CD8-positive, alpha-beta memory T cell (primary cell): ENCODE results near the gene TRIM15. TPM values are rescaled to one million over a fixed set of nuclear protein-coding genes. Genes with fewer than 3 reads are reported as not detected.
"Not testable (repeated sequence)": the region's sequence is repeated elsewhere in the genome, so short reads cannot be mapped to it uniquely, and the experiment has no call there.

Experiments used
- CTCF ChIA-PET: fragments of 350-600 bp; sonication (Branson Sonifier 250); formaldehyde crosslinking; loops from one replicate; lab custom pipeline; 2021; ENCODE audit warnings: antibody characterized with exemption; lab: Charles Lee
- POLR2A ChIA-PET: fragments of 350-600 bp; sonication (Branson Sonifier 250); formaldehyde crosslinking; loops from one replicate; lab custom pipeline; 2021; ENCODE audit warnings: antibody characterized with exemption; lab: Charles Lee
- DNase-seq, 5 donors: peaks; one replicate each; pipeline versions ENCODE4 v3.0.0 to v3.0.0-alpha.2; 2020 to 2022; ENCODE audit warnings: mixed read lengths in 1 of 5
- H3K27ac ChIP-seq: one replicate; pipeline ENCODE4 v1.7.0; 2013; ENCODE audit warnings: low read depth, mild to moderate bottlenecking, low read length, moderate library complexity
- H3K27me3 ChIP-seq: 2 replicates; pipeline ENCODE4 v1.7.0; 2013; ENCODE audit warnings: low read length, mild to moderate bottlenecking; ENCODE audit not compliant: insufficient read depth, poor library complexity, severe bottlenecking
- H3K36me3 ChIP-seq: 2 replicates; pipeline ENCODE4 v1.7.0; 2013; ENCODE audit warnings: mild to moderate bottlenecking, low read length, moderate library complexity; ENCODE audit not compliant: insufficient read depth
- H3K4me1 ChIP-seq: 2 replicates; pipeline ENCODE4 v1.7.0; 2013; ENCODE audit warnings: mild to moderate bottlenecking, low read length, moderate library complexity; ENCODE audit not compliant: insufficient read depth
- H3K4me3 ChIP-seq: 2 replicates; pipeline ENCODE4 v1.7.0; 2013; ENCODE audit warnings: mild to moderate bottlenecking, low read length
- H3K9me3 ChIP-seq: 2 replicates; pipeline ENCODE4 v1.7.0; 2013; ENCODE audit warnings: mild to moderate bottlenecking, low read length
- H3K27ac Mint-ChIP-seq, 8 donors: one replicate each; pipeline ENCODE4 v1.8.0; 2020 to 2021; ENCODE audit warnings: mixed read lengths in 8 of 8, mild to moderate bottlenecking in 6 of 8, inconsistent platforms in 3 of 8, moderate library complexity in 3 of 8
- H3K27me3 Mint-ChIP-seq, 2 donors: one replicate each; pipeline ENCODE4 v1.8.0; 2020 to 2021; ENCODE audit warnings: mixed read lengths in 2 of 2, mild to moderate bottlenecking in 1 of 2, moderate library complexity in 1 of 2
- H3K36me3 Mint-ChIP-seq, 3 donors: one replicate each; pipeline ENCODE4 v1.8.0; 2020 to 2021; ENCODE audit warnings: mixed read lengths in 3 of 3, inconsistent platforms in 1 of 3, mild to moderate bottlenecking in 1 of 3
- H3K4me1 Mint-ChIP-seq, 3 donors: one replicate each; pipeline ENCODE4 v1.8.0; 2020 to 2021; ENCODE audit warnings: mixed read lengths in 3 of 3, inconsistent platforms in 1 of 3, mild to moderate bottlenecking in 1 of 3
- H3K4me3 Mint-ChIP-seq, 7 donors: one replicate each; pipeline ENCODE4 v1.8.0; 2020 to 2021; ENCODE audit warnings: mixed read lengths in 7 of 7, mild to moderate bottlenecking in 6 of 7, moderate library complexity in 4 of 7, inconsistent platforms in 2 of 7
- H3K9me3 Mint-ChIP-seq, 5 donors: one replicate each; pipeline ENCODE4 v1.8.0; 2020 to 2022; ENCODE audit warnings: mixed read lengths in 5 of 5, mild to moderate bottlenecking in 3 of 5, moderate library complexity in 2 of 5, inconsistent platforms in 1 of 5
- polyA plus RNA-seq: library from polyadenylated mRNA; unstranded; fragments of 300-500 nt; fragmentation: Illumina TruSeq; gene quantifications from one replicate; pipeline ENCODE4 v1.2.3, GENCODE V29; 2021
- total RNA-seq, 2 experiments: library from RNA; stranded (reverse); gene quantifications; one replicate each; pipeline ENCODE4 v1.2.3, GENCODE V29; 2021

The TRIM15 gene
- total and polyA plus RNA-seq, 3 experiments from 2014 or later, result not detected

- CTCF ChIA-PET, result interaction anchor here (9.2 kb wide), 1 partner anchor 32 kb away, joined by 182 read pairs; no protein-coding TSS in a partner anchor
- Mint-ChIP-seq H3K4me1 (no peaks in the 10 kb centered on the region), H3K4me3 (no peak overlapping the region), H3K36me3 (no peaks in the 10 kb centered on the region), H3K9me3 (no peaks in the 10 kb centered on the region), H3K27me3 (peaks cover 16 to 52% of the 10 kb centered on the region in 2 donors), H3K27ac (no peak overlapping the region)
- H3K36me3 ChIP-seq, result no peaks in the 10 kb centered on the region
- H3K9me3 ChIP-seq, result no peaks in the 10 kb centered on the region
- H3K27ac ChIP-seq, result no peak overlapping the region
- peaks cover 4% of the 10 kb centered on the region for H3K27me3 ChIP-seq
- no peak for DNase-seq
- POLR2A ChIA-PET, result no interaction called here
- no peaks in the 10 kb centered on the region for H3K4me1 ChIP-seq
- H3K4me3 ChIP-seq, result no peak overlapping the region
Measured at GRCh38 chr6:30136570-30137286, 26.6 kb upstream of the TRIM15 start.

DNA sequence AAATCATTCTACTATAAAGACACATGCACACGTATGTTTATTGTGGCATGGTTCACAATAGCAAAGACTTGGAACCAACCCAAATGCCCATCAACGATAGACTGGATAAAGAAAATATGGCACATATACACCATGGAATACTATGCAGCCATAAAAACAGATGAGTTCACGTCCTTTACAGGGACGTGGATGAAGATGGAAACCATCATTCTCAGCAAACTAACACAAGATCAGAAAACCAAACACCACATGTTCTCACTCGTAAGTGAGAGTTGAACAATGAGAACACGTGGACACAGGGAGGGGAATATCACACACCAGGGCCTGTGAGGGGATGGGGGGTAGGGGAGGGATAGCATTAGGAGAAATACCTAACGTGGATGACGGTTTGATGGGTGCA lies 23.1 kb upstream of the TRIM15 start:
- H3K4me3 Mint-ChIP-seq, H3K4me1 Mint-ChIP-seq, H3K36me3 Mint-ChIP-seq, DNase-seq, H3K36me3 ChIP-seq, H3K27me3 ChIP-seq, H3K4me1 ChIP-seq, H3K9me3 Mint-ChIP-seq, POLR2A ChIA-PET, H3K9me3 ChIP-seq, H3K4me3 ChIP-seq, H3K27ac ChIP-seq, H3K27ac Mint-ChIP-seq: not testable (repeated sequence)
- CTCF ChIA-PET, result interaction anchor here (1.0 kb wide), 1 partner anchor 9 kb away, joined by 3 read pairs; no protein-coding TSS in a partner anchor
- H3K27me3 Mint-ChIP-seq, result peaks cover 25 to 56% of the 10 kb centered on the region in 2 donors

GRCh38 chr6:30142665-30143064 lies 20.7 kb upstream of the TRIM15 start:
- Mint-ChIP-seq H3K27me3 (peaks cover 38 to 68% of the 10 kb centered on the region in 2 donors), H3K4me1 (no peaks in the 10 kb centered on the region), H3K4me3 (no peak overlapping the region), H3K36me3 (peaks cover 0 to 5% (median 0%) of the 10 kb centered on the region in 3 donors), H3K9me3 (no peaks in the 10 kb centered on the region), H3K27ac (no peak overlapping the region)
- no peak for DNase-seq
- H3K4me1 ChIP-seq, result no peaks in the 10 kb centered on the region
- ChIA-PET CTCF (interaction anchor here (0.7 kb wide), 1 partner anchor 227 kb away, joined by 4 read pairs; no protein-coding TSS in a partner anchor), POLR2A (no interaction called here)
- H3K4me3 ChIP-seq, result no peak overlapping the region
- no peak overlapping the region for H3K27ac ChIP-seq
- peaks cover 11% of the 10 kb centered on the region for H3K27me3 ChIP-seq
- H3K9me3 ChIP-seq, result no peaks in the 10 kb centered on the region
- H3K36me3 ChIP-seq, result no peaks in the 10 kb centered on the region

DNA sequence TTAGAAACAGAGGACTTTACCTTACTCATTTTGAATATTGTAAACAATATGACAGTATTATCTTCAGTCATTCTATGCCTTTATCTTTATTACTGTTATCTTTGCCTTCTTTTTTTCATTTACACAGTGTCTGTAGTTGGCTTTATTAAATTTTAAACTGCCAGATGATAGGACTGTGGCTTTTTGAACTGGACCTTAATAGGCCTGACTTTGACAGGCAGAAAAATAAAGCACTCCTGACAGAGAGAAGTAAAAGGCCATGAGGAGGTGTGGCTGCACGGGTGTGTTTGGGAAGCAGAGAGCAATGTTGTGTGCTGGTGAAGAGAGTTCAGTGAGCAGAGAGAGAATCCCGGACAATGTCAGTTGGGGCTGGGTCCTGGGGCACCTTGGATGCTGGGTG lies 19.6 kb upstream of the TRIM15 start:
- Mint-ChIP-seq H3K4me1 (no peaks in the 10 kb centered on the region), H3K36me3 (peaks cover 0 to 5% (median 0%) of the 10 kb centered on the region in 3 donors), H3K27me3 (peaks cover 38 to 73% of the 10 kb centered on the region in 2 donors), H3K27ac (no peak overlapping the region), H3K4me3 (no peak overlapping the region), H3K9me3 (no peaks in the 10 kb centered on the region)
- CTCF ChIA-PET, result interaction anchor here (0.8 kb wide), 1 partner anchor 13 kb away, joined by 4 read pairs; no protein-coding TSS in a partner anchor
- H3K36me3 ChIP-seq, result no peaks in the 10 kb centered on the region
- H3K27me3 ChIP-seq, result peaks cover 11% of the 10 kb centered on the region
- no peak overlapping the region for H3K27ac ChIP-seq
- DNase-seq, result no peak
- no peak overlapping the region for H3K4me3 ChIP-seq
- no peaks in the 10 kb centered on the region for H3K4me1 ChIP-seq
- H3K9me3 ChIP-seq, result no peaks in the 10 kb centered on the region
- POLR2A ChIA-PET, result no interaction called here

DNA sequence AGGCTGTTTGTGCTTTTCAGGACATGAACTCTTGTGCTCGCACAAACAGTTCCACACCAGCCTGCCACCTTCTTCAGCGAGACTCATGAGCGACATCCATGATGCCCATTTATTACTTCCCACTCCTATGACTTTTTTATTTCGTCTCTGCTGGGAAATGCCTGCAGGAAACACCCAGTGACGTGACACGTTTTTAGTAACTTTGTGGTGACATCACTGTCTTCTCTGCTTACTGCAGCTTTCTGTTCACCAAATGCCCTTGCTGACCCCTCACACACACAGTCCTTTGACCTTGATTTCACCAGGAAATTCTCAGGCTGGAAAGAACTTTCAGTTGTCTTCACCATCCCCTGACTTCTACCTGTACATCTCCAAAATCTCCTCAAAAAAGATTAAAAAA lies 18.5 kb upstream of the TRIM15 start:
- Histone ChIP-seq H3K4me1 (no peaks in the 10 kb centered on the region), H3K9me3 (no peaks in the 10 kb centered on the region), H3K4me3 (no peak overlapping the region), H3K27me3 (peaks cover 11% of the 10 kb centered on the region), H3K36me3 (no peaks in the 10 kb centered on the region), H3K27ac (no peak overlapping the region)
- Mint-ChIP-seq H3K36me3 (peaks cover 0 to 5% (median 0%) of the 10 kb centered on the region in 3 donors), H3K27ac (no peak overlapping the region), H3K4me1 (no peaks in the 10 kb centered on the region), H3K4me3 (no peak overlapping the region), H3K9me3 (no peaks in the 10 kb centered on the region), H3K27me3 (peaks cover 36 to 70% of the 10 kb centered on the region in 2 donors)
- ChIA-PET POLR2A (no interaction called here), CTCF (interaction anchor here (0.8 kb wide), 1 partner anchor 14 kb away, joined by 4 read pairs; no protein-coding TSS in a partner anchor)
- DNase-seq, result no peak

DNA sequence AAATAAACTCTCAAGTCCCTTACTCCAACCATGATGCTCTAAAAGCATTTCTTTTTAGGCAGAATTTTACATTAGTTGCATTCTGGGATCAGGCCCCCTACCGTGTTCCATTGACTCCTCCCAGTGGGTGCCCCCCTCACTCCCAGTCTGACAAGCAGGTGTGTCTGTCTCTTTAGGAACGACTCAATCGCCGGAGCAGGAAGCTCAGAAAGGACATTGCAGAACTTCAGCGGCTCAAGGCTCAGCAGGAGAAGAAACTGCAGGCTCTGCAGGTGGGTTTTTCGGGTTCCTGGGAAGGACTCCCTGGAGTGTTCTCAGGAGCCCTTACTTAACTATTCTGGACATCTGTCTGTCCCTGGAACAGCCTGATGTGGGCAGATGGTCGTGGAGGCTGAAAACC lies 17.5 kb upstream of the TRIM15 start:
- no peak overlapping the region for H3K27ac Mint-ChIP-seq
- no peaks in the 10 kb centered on the region for H3K4me1 ChIP-seq
- no peaks in the 10 kb centered on the region for H3K36me3 ChIP-seq
- peaks cover 0 to 5% (median 0%) of the 10 kb centered on the region in 3 donors for H3K36me3 Mint-ChIP-seq
- CTCF ChIA-PET, result interaction anchor here (1.7 kb wide), 1 partner anchor 15 kb away, joined by 4 read pairs; no protein-coding TSS in a partner anchor
- H3K4me1 Mint-ChIP-seq, result no peaks in the 10 kb centered on the region
- no peaks in the 10 kb centered on the region for H3K9me3 Mint-ChIP-seq
- no peak overlapping the region for H3K4me3 ChIP-seq
- H3K9me3 ChIP-seq, result no peaks in the 10 kb centered on the region
- POLR2A ChIA-PET, result no interaction called here
- H3K27me3 ChIP-seq, result peaks cover 11% of the 10 kb centered on the region
- H3K27me3 Mint-ChIP-seq, result peaks cover 39 to 66% of the 10 kb centered on the region in 2 donors
- H3K4me3 Mint-ChIP-seq, result no peak overlapping the region
- DNase-seq, result no peak
- H3K27ac ChIP-seq, result no peak overlapping the region

DNA sequence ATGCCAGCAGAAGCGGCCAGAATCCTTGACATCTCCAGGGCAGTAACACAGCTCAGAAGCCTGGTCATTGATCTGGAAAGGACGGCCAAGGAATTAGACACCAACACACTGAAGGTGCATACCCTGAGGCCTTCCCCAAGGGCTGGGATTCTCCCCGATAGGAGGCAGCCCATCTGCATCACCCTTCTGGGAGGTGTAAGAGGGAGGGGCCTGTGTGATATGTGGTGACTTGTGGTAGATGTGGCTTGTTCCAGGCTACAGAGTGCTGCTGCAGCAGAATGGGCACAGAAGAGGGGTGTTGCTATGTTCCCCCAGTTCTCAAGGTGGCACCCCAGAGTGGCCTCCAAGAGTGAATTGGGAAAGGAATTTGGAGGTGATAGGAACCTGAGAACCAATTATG lies 16.2 kb upstream of the TRIM15 start:
- Histone ChIP-seq H3K9me3 (no peaks in the 10 kb centered on the region), H3K27ac (no peak overlapping the region), H3K36me3 (no peaks in the 10 kb centered on the region), H3K4me3 (no peak overlapping the region), H3K27me3 (peaks cover 8% of the 10 kb centered on the region), H3K4me1 (no peaks in the 10 kb centered on the region)
- H3K27ac Mint-ChIP-seq, result no peak overlapping the region
- H3K27me3 Mint-ChIP-seq, result peaks cover 33 to 60% of the 10 kb centered on the region in 2 donors
- no peak for DNase-seq
- peaks cover 4 to 5% (median 5%) of the 10 kb centered on the region in 3 donors for H3K4me1 Mint-ChIP-seq
- POLR2A ChIA-PET, result no interaction called here
- no peaks in the 10 kb centered on the region for H3K9me3 Mint-ChIP-seq
- CTCF ChIA-PET, result interaction anchor here (0.8 kb wide), 1 partner anchor 15 kb away, joined by 3 read pairs; no protein-coding TSS in a partner anchor
- H3K4me3 Mint-ChIP-seq, result peak overlapping the region in 1 of 7 donors; percentile 65
- H3K36me3 Mint-ChIP-seq, result peaks cover 0 to 5% (median 0%) of the 10 kb centered on the region in 3 donors

GRCh38 chr6:30149234-30149633 lies 14.1 kb upstream of the TRIM15 start:
- Histone ChIP-seq H3K9me3 (no peaks in the 10 kb centered on the region), H3K36me3 (no peaks in the 10 kb centered on the region), H3K4me1 (no peaks in the 10 kb centered on the region), H3K4me3 (no peak overlapping the region), H3K27ac (no peak overlapping the region), H3K27me3 (peaks cover 8% of the 10 kb centered on the region)
- Mint-ChIP-seq H3K4me1 (peaks cover 4 to 5% (median 5%) of the 10 kb centered on the region in 3 donors), H3K27ac (no peak overlapping the region), H3K27me3 (peaks cover 31 to 63% of the 10 kb centered on the region in 2 donors), H3K36me3 (no peaks in the 10 kb centered on the region), H3K9me3 (no peaks in the 10 kb centered on the region), H3K4me3 (no peak overlapping the region)
- DNase-seq, result no peak
- POLR2A ChIA-PET, result no interaction called here
- CTCF ChIA-PET, result interaction anchor here (0.9 kb wide), 1 partner anchor 18 kb away, joined by 3 read pairs; no protein-coding TSS in a partner anchor
